ENCODE data around the gene MPP1.

DNA sequence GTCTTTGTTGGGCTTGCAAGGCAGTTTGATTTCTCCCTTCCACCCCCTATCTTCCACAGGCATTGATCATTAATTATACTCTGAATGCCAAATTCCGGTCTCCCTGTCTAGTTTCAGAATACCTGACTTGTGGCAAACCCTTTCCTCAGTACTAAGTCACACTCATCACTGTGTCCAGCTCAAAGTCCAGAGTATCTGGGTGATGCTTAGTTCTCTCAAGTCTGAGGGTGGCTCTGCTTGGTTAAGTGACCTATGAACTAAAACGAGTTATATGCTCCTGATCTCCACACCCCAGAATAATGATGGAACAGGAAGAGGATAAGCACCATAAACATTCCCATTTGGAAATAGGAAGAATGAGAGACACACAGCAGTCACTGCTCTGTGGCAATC, 22.7 kb upstream of the MPP1 start:
- TF ChIP-seq, protein P1, sequence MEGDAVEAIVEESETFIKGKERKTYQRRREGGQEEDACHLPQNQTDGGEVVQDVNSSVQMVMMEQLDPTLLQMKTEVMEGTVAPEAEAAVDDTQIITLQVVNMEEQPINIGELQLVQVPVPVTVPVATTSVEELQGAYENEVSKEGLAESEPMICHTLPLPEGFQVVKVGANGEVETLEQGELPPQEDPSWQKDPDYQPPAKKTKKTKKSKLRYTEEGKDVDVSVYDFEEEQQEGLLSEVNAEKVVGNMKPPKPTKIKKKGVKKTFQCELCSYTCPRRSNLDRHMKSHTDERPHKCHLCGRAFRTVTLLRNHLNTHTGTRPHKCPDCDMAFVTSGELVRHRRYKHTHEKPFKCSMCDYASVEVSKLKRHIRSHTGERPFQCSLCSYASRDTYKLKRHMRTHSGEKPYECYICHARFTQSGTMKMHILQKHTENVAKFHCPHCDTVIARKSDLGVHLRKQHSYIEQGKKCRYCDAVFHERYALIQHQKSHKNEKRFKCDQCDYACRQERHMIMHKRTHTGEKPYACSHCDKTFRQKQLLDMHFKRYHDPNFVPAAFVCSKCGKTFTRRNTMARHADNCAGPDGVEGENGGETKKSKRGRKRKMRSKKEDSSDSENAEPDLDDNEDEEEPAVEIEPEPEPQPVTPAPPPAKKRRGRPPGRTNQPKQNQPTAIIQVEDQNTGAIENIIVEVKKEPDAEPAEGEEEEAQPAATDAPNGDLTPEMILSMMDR (IDR thresholded peaks at IDR 0.05) = no peak
- TF ChIP-seq POLR2A (IDR thresholded peaks at IDR 0.05) = no peak

Data from gastroesophageal sphincter (tissue), 3 donors.